Right lobe of liver (tissue), 4 donors: ENCODE data around the gene UBIAD1.

Experiments
- CTCF ChIP-seq, 4 donors: fragments of 200-600 bp in 3 of 4; fragments of 450-650 bp in 1 of 4; IDR thresholded peaks; one replicate each; pipeline versions ENCODE4 v1.5.1 to v1.8.0; 2016 to 2022; ENCODE audit warnings: antibody characterized with exemption in 4 of 4, mild to moderate bottlenecking in 2 of 4
- POLR2A ChIP-seq: fragments of 450-650 bp; IDR thresholded peaks from one replicate; pipeline ENCODE4 v1.6.1; 2017; ENCODE audit warnings: antibody characterized with exemption, mild to moderate bottlenecking
- donor health status: DM: no; HTN: no; CAD: no.
- donor health status: DM: no; HTN: no; CAD: no.
- donor health status: DM: no; HTN: yes; CAD: no.

DNA sequence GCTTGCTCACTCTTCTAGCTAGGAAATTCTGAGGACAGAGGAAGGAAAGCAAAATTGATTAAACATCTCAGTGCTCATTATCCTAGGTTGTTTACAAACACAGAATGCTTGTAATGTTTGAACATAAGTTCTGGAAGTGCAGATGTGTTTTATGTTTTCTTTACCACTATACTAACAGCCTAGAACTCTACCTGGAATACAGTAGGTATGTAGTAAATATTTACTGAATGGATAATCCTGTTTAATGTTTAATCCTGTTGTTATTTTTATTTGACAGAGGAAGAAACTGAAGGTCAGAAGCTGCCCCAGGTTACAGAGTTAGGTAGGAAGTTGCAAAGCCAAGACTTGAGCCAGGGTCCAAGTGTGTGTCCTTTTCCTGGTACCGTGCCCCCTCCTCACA is 16.7 kb upstream of the UBIAD1 start:
- TF ChIP-seq CTCF (IDR thresholded peaks at IDR 0.05) (no peak), POLR2A (no peak)
